GM18526 (cell line): ENCODE results near the gene TNNT2.

Experiments
- POLR2A ChIP-seq: IDR thresholded peaks from 3 replicates; pipeline ENCODE4 v1.6.1; 2011; ENCODE audit not compliant: insufficient read length; ENCODE audit errors: extremely low read depth

TNNT2 gene

GRCh38 chr1:201357636-201358348, 19.7 kb downstream of the TNNT2 start:
- TF ChIP-seq POLR2A = no peak

- TF ChIP-seq POLR2A = no peak
Measured at GRCh38 chr1:201357211-201357610, 20.3 kb downstream of the TNNT2 start.

GRCh38 chr1:201356701-201357100, 20.8 kb downstream of the TNNT2 start:
- no peak for TF ChIP-seq POLR2A

- TF ChIP-seq POLR2A = no peak
Measured at GRCh38 chr1:201356236-201356635, 21.2 kb downstream of the TNNT2 start.

- TF ChIP-seq POLR2A = no peak
Measured at GRCh38 chr1:201355471-201355870, 22.0 kb downstream of the TNNT2 start.

GRCh38 chr1:201354901-201355295, 22.6 kb downstream of the TNNT2 start:
- no peak for TF ChIP-seq POLR2A

- TF ChIP-seq POLR2A = no peak
Measured at GRCh38 chr1:201354151-201354900, 23.2 kb downstream of the TNNT2 start.

- no peak for TF ChIP-seq POLR2A
Measured at GRCh38 chr1:201353186-201353940, 24.1 kb downstream of the TNNT2 start.

GRCh38 chr1:201351617-201352016, 25.9 kb downstream of the TNNT2 start:
- no peak for TF ChIP-seq POLR2A

GRCh38 chr1:201350884-201351283, 26.6 kb downstream of the TNNT2 start:
- no peak for TF ChIP-seq POLR2A

- TF ChIP-seq POLR2A = no peak
Measured at GRCh38 chr1:201350361-201350725, 27.1 kb downstream of the TNNT2 start.

GRCh38 chr1:201349092-201349491, 28.4 kb downstream of the TNNT2 start:
- TF ChIP-seq POLR2A = no peak

- no peak for TF ChIP-seq POLR2A
Measured at GRCh38 chr1:201348211-201348566, 29.3 kb downstream of the TNNT2 start.

GRCh38 chr1:201347498-201348210, 29.8 kb downstream of the TNNT2 start:
- no peak for TF ChIP-seq POLR2A

- no peak for TF ChIP-seq POLR2A
Measured at GRCh38 chr1:201346987-201347386, 30.5 kb downstream of the TNNT2 start.
